Measurements from ENCODE around the gene LRRFIP2.

LRRFIP2 gene

DNA sequence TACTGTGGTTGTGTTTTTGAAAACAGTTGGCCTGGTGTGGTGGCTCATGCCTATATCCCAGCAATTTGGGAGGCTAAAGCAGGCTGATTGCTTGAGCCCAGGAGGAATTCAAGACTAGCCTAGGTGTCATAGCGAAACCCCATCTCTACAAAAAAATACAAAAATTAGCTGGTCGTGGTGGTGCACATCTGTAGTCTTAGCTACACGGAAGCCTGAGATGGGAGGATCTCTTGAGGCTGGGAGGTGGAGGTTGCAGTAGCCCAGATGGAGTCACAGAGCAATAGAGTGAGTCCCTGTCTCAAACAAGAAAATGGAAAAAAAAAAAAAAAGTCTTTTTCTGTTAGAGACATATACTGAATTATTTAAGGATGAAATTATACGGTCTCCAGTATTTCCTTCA, 14.7 kb upstream of the LRRFIP2 start:
- no peak overlapping the region for H3K9ac ChIP-seq (ENCODE audit: low read depth, low read length, poor library complexity, severe bottlenecking)
- no peaks in the 10 kb centered on the region for H3K79me2 ChIP-seq (ENCODE audit: insufficient read depth, low read length)
- H3K9me3 ChIP-seq (ENCODE audit: insufficient read depth, low read depth, low read length): no peaks in the 10 kb centered on the region
- TF ChIP-seq EZH2phosphoT487 (IDR thresholded peaks at IDR 0.05; ENCODE audit: borderline replicate concordance): no peak
- TF ChIP-seq, protein P1, sequence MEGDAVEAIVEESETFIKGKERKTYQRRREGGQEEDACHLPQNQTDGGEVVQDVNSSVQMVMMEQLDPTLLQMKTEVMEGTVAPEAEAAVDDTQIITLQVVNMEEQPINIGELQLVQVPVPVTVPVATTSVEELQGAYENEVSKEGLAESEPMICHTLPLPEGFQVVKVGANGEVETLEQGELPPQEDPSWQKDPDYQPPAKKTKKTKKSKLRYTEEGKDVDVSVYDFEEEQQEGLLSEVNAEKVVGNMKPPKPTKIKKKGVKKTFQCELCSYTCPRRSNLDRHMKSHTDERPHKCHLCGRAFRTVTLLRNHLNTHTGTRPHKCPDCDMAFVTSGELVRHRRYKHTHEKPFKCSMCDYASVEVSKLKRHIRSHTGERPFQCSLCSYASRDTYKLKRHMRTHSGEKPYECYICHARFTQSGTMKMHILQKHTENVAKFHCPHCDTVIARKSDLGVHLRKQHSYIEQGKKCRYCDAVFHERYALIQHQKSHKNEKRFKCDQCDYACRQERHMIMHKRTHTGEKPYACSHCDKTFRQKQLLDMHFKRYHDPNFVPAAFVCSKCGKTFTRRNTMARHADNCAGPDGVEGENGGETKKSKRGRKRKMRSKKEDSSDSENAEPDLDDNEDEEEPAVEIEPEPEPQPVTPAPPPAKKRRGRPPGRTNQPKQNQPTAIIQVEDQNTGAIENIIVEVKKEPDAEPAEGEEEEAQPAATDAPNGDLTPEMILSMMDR (conservative IDR thresholded peaks at IDR 0.05; ENCODE audit: low read length): no peak
- H2AFZ ChIP-seq (ENCODE audit: low read length): no peak overlapping the region
- no peaks in the 10 kb centered on the region for H3K9me2 ChIP-seq (replicated peaks; ENCODE audit: low read depth, low read length)
- H3F3A ChIP-seq (ENCODE audit: low read depth): no peaks in the 10 kb centered on the region
- no peak overlapping the region for H3K4me2 ChIP-seq (ENCODE audit: low read depth, low read length, poor library complexity, severe bottlenecking)
- H3K4me1 ChIP-seq (ENCODE audit: insufficient read depth, low read length, poor library complexity, severe bottlenecking): no peaks in the 10 kb centered on the region
- no peaks in the 10 kb centered on the region for H4K20me1 ChIP-seq (ENCODE audit: insufficient read depth, low read length, poor library complexity, severe bottlenecking)
- no peak overlapping the region for H3K4me3 ChIP-seq (ENCODE audit: low read length, poor library complexity, severe bottlenecking)
- no peaks in the 10 kb centered on the region for H3K36me3 ChIP-seq (ENCODE audit: insufficient read depth, low read length)
- H3K27me3 ChIP-seq (ENCODE audit: insufficient read depth, low read length, poor library complexity, severe bottlenecking): no peaks in the 10 kb centered on the region

DNA sequence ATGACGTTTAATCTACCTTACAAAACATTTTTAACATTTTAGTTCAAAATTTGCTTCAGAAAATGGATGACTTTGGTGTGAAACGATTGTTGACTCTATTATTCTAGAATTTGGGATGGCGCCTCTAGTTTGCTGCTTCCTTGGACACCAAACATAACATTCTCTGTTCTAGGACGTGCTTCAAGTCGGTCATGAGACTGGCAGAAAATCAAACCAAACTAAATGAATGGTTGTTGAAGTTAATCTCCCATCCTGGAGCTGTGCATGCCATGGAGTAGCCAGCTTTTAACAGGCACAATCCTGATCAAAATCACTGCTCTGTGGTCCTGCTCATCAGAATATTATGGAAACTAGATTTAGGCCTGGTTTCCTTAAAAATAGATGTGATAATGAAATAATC, 9.6 kb upstream of the LRRFIP2 start:
- no peaks in the 10 kb centered on the region for H3K36me3 ChIP-seq (ENCODE audit: insufficient read depth, low read length)
- H2AFZ ChIP-seq (ENCODE audit: low read length): no peak overlapping the region
- peaks cover 14% of the 10 kb centered on the region for H3K79me2 ChIP-seq (ENCODE audit: insufficient read depth, low read length)
- H3K4me2 ChIP-seq (ENCODE audit: low read depth, low read length, poor library complexity, severe bottlenecking): no peak overlapping the region
- H3K4me3 ChIP-seq (ENCODE audit: low read length, poor library complexity, severe bottlenecking): no peak overlapping the region
- H4K20me1 ChIP-seq (ENCODE audit: insufficient read depth, low read length, poor library complexity, severe bottlenecking): peaks cover 5% of the 10 kb centered on the region
- TF ChIP-seq, protein P1 (conservative IDR thresholded peaks at IDR 0.05; ENCODE audit: low read length): no peak
- no peak for TF ChIP-seq EZH2phosphoT487 (IDR thresholded peaks at IDR 0.05; ENCODE audit: borderline replicate concordance)
- H3K27me3 ChIP-seq (ENCODE audit: insufficient read depth, low read length, poor library complexity, severe bottlenecking): no peaks in the 10 kb centered on the region
- H3F3A ChIP-seq (ENCODE audit: low read depth): no peaks in the 10 kb centered on the region
- H3K4me1 ChIP-seq (ENCODE audit: insufficient read depth, low read length, poor library complexity, severe bottlenecking): peaks cover 19% of the 10 kb centered on the region
- no peak overlapping the region for H3K9ac ChIP-seq (ENCODE audit: low read depth, low read length, poor library complexity, severe bottlenecking)
- H3K9me2 ChIP-seq (replicated peaks; ENCODE audit: low read depth, low read length): no peaks in the 10 kb centered on the region
- no peaks in the 10 kb centered on the region for H3K9me3 ChIP-seq (ENCODE audit: insufficient read depth, low read depth, low read length)

DNA sequence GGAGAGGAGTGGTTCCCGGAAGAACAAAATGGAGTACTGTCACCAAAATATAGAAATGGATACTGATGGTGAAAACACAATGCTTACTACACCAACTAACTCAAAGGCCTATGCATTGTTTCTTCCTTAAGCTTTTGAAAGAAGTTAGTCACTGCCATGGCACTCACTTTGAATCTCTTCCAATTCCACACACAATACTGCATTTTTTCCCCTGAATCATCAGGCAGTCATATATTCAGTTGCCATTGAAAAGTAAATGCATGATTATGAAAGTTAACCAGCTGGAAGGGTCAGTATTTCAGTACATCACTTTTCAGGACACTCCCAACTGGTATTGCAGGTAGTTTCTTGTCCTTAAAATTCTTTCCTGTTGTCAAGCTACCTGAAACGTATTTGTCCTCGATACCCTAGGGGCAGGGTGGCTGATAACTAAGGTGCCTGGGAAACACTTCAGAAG, 9.0 kb upstream of the LRRFIP2 start:
- TF ChIP-seq, protein P1 (conservative IDR thresholded peaks at IDR 0.05; ENCODE audit: low read length): no peak
- no peak for TF ChIP-seq EZH2phosphoT487 (IDR thresholded peaks at IDR 0.05; ENCODE audit: borderline replicate concordance)
- H3K4me3 ChIP-seq (ENCODE audit: low read length, poor library complexity, severe bottlenecking): no peak overlapping the region
- peaks cover 20% of the 10 kb centered on the region for H3K79me2 ChIP-seq (ENCODE audit: insufficient read depth, low read length)
- no peak overlapping the region for H3K9ac ChIP-seq (ENCODE audit: low read depth, low read length, poor library complexity, severe bottlenecking)
- no peaks in the 10 kb centered on the region for H3K9me3 ChIP-seq (ENCODE audit: insufficient read depth, low read depth, low read length)
- peaks cover 11% of the 10 kb centered on the region for H4K20me1 ChIP-seq (ENCODE audit: insufficient read depth, low read length, poor library complexity, severe bottlenecking)
- H2AFZ ChIP-seq (ENCODE audit: low read length): no peak overlapping the region
- no peaks in the 10 kb centered on the region for H3K27me3 ChIP-seq (ENCODE audit: insufficient read depth, low read length, poor library complexity, severe bottlenecking)
- H3K4me2 ChIP-seq (ENCODE audit: low read depth, low read length, poor library complexity, severe bottlenecking): no peak overlapping the region
- no peaks in the 10 kb centered on the region for H3K9me2 ChIP-seq (replicated peaks; ENCODE audit: low read depth, low read length)
- H3K4me1 ChIP-seq (ENCODE audit: insufficient read depth, low read length, poor library complexity, severe bottlenecking): peaks cover 22% of the 10 kb centered on the region
- H3F3A ChIP-seq (ENCODE audit: low read depth): no peaks in the 10 kb centered on the region
- no peaks in the 10 kb centered on the region for H3K36me3 ChIP-seq (ENCODE audit: insufficient read depth, low read length)

Data from Loucy (cell line).